ENCODE data around the gene RHOB.
"Not testable (repeated sequence)": the region's sequence is repeated elsewhere in the genome, so short reads cannot be mapped to it uniquely, and the experiment has no call there.

DNA sequence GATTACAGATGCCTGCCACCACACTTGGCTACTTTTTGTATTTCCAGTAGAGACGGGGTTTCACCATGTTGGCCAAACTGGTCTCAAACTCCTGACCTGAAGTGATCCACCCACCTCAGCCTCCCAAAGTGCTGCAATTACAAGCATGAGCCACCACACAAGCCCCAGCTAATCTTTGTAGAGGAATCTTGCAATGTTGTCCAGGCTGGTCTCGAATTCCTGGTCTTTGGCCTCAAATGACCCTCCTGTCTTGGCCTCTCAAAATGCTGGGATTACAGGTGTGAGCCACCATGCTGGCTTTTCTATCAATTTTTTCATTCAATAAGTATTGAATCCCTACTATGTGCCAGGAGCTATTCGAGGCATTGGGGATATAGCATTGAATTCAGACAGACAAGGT lies 46.2 kb downstream of the RHOB start:
- not testable (repeated sequence) for TF ChIP-seq ZNF549 (CRISPR knock-in tag; IDR thresholded peaks at IDR 0.05); TBX3 (IDR thresholded peaks at IDR 0.05; ENCODE audit: borderline replicate concordance); MAZ (IDR thresholded peaks at IDR 0.05; ENCODE audit: borderline replicate concordance, low read depth, low read length); MAZ (CRISPR knock-in tag; IDR thresholded peaks at IDR 0.05; ENCODE audit: low read depth); ELF1 (CRISPR knock-in tag; IDR thresholded peaks at IDR 0.05); POLR2AphosphoS5 (IDR thresholded peaks at IDR 0.05; ENCODE audit: low read depth, low read length); ZNF777 (CRISPR knock-in tag; IDR thresholded peaks at IDR 0.05); AHR (CRISPR knock-in tag; IDR thresholded peaks at IDR 0.05); CHD2 (IDR thresholded peaks at IDR 0.05; ENCODE audit: low read depth, low read length); ZNF431 (CRISPR knock-in tag; IDR thresholded peaks at IDR 0.05; ENCODE audit: borderline replicate concordance, low read depth)
- TF ChIP-seq, protein P1, sequence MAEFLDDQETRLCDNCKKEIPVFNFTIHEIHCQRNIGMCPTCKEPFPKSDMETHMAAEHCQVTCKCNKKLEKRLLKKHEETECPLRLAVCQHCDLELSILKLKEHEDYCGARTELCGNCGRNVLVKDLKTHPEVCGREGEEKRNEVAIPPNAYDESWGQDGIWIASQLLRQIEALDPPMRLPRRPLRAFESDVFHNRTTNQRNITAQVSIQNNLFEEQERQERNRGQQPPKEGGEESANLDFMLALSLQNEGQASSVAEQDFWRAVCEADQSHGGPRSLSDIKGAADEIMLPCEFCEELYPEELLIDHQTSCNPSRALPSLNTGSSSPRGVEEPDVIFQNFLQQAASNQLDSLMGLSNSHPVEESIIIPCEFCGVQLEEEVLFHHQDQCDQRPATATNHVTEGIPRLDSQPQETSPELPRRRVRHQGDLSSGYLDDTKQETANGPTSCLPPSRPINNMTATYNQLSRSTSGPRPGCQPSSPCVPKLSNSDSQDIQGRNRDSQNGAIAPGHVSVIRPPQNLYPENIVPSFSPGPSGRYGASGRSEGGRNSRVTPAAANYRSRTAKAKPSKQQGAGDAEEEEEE (CRISPR knock-in tag; IDR thresholded peaks at IDR 0.05; ENCODE audit: borderline replicate concordance): not testable (repeated sequence)
- TF ChIP-seq, protein P2, sequence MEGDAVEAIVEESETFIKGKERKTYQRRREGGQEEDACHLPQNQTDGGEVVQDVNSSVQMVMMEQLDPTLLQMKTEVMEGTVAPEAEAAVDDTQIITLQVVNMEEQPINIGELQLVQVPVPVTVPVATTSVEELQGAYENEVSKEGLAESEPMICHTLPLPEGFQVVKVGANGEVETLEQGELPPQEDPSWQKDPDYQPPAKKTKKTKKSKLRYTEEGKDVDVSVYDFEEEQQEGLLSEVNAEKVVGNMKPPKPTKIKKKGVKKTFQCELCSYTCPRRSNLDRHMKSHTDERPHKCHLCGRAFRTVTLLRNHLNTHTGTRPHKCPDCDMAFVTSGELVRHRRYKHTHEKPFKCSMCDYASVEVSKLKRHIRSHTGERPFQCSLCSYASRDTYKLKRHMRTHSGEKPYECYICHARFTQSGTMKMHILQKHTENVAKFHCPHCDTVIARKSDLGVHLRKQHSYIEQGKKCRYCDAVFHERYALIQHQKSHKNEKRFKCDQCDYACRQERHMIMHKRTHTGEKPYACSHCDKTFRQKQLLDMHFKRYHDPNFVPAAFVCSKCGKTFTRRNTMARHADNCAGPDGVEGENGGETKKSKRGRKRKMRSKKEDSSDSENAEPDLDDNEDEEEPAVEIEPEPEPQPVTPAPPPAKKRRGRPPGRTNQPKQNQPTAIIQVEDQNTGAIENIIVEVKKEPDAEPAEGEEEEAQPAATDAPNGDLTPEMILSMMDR (CRISPR knock-in tag; IDR thresholded peaks at IDR 0.05): not testable (repeated sequence)
- TF ChIP-seq, protein P3, sequence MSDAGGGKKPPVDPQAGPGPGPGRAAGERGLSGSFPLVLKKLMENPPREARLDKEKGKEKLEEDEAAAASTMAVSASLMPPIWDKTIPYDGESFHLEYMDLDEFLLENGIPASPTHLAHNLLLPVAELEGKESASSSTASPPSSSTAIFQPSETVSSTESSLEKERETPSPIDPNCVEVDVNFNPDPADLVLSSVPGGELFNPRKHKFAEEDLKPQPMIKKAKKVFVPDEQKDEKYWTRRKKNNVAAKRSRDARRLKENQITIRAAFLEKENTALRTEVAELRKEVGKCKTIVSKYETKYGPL (CRISPR knock-in tag; IDR thresholded peaks at IDR 0.05): not testable (repeated sequence)
- TF ChIP-seq, protein P4, sequence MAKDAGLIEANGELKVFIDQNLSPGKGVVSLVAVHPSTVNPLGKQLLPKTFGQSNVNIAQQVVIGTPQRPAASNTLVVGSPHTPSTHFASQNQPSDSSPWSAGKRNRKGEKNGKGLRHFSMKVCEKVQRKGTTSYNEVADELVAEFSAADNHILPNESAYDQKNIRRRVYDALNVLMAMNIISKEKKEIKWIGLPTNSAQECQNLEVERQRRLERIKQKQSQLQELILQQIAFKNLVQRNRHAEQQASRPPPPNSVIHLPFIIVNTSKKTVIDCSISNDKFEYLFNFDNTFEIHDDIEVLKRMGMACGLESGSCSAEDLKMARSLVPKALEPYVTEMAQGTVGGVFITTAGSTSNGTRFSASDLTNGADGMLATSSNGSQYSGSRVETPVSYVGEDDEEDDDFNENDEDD (CRISPR knock-in tag; IDR thresholded peaks at IDR 0.05; ENCODE audit: borderline replicate concordance): not testable (repeated sequence)
- TF ChIP-seq, protein P5, sequence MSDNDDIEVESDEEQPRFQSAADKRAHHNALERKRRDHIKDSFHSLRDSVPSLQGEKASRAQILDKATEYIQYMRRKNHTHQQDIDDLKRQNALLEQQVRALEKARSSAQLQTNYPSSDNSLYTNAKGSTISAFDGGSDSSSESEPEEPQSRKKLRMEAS (IDR thresholded peaks at IDR 0.05): not testable (repeated sequence)
